NB4 (cell line): ENCODE data around the gene TRIP10.

Source experiments
- CTCF ChIP-seq: IDR thresholded peaks from one replicate; pipeline ENCODE4 v1.5.1; 2012; ENCODE audit warnings: low read depth, low read length
- MAX ChIP-seq: IDR thresholded peaks from 2 replicates; pipeline ENCODE4 v1.6.1; 2011; ENCODE audit warnings: low read depth, low read length
- MYC ChIP-seq: IDR thresholded peaks from 2 replicates; pipeline ENCODE4 v1.6.1; 2011; ENCODE audit warnings: low read depth, low read length
- POLR2A ChIP-seq: IDR thresholded peaks from 2 replicates; pipeline ENCODE4 v1.6.1; 2011; ENCODE audit warnings: mild to moderate bottlenecking; ENCODE audit not compliant: insufficient read length; ENCODE audit errors: extremely low read depth

GRCh38 chr19:6745965-6746364 lies 6.5 kb downstream of the TRIP10 start:
- TF ChIP-seq MAX (no peak), CTCF (no peak), POLR2A (no peak), MYC (no peak)
